ENCODE results near the gene IQCF6.

- TF ChIP-seq CTCF (CRISPR knock-in tag; IDR thresholded peaks at IDR 0.05), result no peak
- TF ChIP-seq ZC3H13 (CRISPR knock-in tag; IDR thresholded peaks at IDR 0.05), result no peak
Observed at GRCh38 chr3:51800750-51801125, 21.7 kb upstream of the IQCF6 start.
